ENCODE measurements around the gene C15orf62.

- TF ChIP-seq, protein P1, sequence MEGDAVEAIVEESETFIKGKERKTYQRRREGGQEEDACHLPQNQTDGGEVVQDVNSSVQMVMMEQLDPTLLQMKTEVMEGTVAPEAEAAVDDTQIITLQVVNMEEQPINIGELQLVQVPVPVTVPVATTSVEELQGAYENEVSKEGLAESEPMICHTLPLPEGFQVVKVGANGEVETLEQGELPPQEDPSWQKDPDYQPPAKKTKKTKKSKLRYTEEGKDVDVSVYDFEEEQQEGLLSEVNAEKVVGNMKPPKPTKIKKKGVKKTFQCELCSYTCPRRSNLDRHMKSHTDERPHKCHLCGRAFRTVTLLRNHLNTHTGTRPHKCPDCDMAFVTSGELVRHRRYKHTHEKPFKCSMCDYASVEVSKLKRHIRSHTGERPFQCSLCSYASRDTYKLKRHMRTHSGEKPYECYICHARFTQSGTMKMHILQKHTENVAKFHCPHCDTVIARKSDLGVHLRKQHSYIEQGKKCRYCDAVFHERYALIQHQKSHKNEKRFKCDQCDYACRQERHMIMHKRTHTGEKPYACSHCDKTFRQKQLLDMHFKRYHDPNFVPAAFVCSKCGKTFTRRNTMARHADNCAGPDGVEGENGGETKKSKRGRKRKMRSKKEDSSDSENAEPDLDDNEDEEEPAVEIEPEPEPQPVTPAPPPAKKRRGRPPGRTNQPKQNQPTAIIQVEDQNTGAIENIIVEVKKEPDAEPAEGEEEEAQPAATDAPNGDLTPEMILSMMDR (IDR thresholded peaks at IDR 0.05) = no peak
- no peak for TF ChIP-seq POLR2A (IDR thresholded peaks at IDR 0.05)
- TF ChIP-seq POLR2AphosphoS5 (IDR thresholded peaks at IDR 0.05) = no peak
Observed at GRCh38 chr15:40789999-40790398, 20.2 kb downstream of the C15orf62 start.

All from prostate gland (tissue), 2 donors.